DMS53 (cell line): Measurements from ENCODE around the gene CASS4.

Experiments
- DNase-seq: peaks from one replicate; lab custom pipeline; 2025; lab: John Stamatoyannopoulos, UW

CASS4 gene

GRCh38 chr20:56445130-56445529 lies 33.1 kb downstream of the CASS4 start:
- no peak for DNase-seq

GRCh38 chr20:56445540-56445939 lies 33.5 kb downstream of the CASS4 start:
- no peak for DNase-seq

DNA sequence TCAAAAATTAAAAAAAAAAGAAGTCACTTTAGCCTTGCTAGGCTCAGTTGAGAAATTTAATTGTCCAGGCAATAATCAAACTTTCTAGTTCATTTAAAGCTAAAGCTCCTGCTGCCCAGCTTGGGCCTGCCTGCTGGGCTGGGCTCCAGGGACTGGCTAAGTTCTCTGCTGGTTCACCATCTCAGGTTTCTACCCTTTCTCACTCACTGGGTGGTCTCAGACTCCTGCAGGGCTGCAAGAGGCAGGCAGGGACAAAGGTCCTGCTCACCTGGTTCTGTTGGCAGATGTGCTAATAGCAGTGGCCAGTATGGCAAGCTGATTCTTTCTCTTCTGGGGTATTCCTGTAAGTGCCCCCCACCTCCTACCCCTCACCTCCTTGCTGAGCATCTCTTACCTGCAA lies 35.2 kb downstream of the CASS4 start:
- DNase-seq: no peak

- no peak for DNase-seq
Observed at GRCh38 chr20:56449459-56449858, 37.4 kb downstream of the CASS4 start.

GRCh38 chr20:56451056-56451765 lies 39.2 kb downstream of the CASS4 start:
- DNase-seq: peak; percentile 30

GRCh38 chr20:56453352-56453751 lies 41.3 kb downstream of the CASS4 start:
- no peak for DNase-seq

DNA sequence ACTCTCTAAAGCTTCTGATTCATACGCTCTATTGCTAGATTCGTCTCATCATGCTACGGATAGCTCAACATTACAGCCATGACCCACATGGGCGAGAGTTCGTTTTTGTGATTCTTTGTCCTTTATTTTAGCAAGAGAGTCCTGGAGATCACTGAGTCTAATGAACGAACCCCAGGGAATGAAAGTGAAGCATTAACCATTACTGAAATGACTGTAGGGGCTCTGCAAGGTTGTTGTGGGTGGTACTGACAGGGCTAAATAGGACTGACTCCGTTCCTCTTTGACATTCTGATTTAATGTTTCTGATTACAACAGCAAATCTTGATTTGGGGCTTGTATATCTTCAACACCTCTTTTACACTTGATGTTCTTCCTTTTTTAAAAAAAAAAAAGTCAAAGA lies 42.7 kb downstream of the CASS4 start:
- DNase-seq: no peak

DNA sequence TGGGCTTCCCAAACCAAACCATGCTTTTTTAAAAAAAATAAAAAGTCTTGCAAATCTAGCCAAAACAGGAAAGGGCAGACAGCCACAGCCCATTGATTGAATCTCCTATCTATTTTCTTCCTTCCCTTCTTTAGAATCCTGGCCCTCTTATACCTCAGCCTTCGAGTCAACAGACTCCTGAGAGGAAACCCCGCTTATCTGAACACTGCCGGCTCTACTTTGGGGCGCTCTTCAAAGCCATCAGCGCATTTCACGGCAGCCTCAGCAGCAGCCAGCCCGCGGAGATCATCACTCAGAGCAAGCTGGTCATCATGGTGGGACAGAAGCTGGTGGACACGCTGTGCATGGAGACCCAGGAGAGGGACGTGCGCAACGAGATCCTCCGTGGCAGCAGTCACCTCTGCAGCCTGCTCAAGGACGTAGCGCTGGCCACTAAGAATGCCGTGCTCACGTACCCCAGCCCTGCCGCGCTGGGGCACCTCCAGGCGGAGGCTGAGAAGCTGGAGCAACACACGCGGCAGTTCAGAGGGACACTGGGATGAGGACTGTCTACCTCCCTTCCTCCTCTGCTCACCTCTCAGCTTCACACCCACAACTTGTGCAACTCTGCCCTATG lies 46.3 kb downstream of the CASS4 start:
- no peak for DNase-seq

DNA sequence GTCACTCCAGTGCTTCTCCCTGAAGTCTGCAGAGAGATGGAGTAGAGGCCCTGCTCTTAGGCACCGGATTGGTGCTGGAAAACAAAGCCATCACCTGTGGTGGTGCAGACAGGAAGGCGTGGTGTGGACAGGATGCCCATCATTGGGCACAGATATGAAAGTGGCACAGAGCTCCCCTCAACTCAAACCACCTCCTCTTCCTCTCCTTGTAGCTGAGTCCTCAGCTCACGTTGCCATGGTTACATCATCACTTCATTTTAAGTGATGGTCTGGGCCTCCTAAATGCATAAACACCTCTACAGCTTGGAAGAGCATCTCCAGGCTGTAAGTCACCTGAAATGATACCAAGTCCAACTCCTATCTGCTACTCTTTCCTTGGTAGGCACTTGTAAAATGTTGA lies 48.4 kb downstream of the CASS4 start:
- DNase-seq: no peak

DNA sequence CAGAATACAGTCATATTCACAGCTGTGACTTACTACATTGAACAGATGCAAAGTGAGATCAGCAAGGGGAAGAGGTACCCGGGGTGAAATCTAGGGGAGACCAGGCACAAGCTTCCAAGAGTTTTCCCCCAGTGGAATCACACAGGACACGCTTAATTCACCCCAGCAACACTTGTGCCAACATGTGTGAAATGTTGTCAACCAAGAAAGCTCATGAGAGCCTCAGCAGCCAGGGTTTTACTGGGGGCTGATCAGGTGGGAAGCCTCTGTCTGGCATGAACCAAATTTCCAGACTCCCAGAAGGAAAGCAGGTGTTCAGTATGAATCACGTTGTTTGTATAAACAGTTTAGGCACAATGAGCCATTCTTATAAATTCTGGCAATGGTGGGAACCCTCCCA lies 49.5 kb downstream of the CASS4 start:
- DNase-seq: no peak

- no peak for DNase-seq
Observed at GRCh38 chr20:56463428-56463827, 51.4 kb downstream of the CASS4 start.

DNA sequence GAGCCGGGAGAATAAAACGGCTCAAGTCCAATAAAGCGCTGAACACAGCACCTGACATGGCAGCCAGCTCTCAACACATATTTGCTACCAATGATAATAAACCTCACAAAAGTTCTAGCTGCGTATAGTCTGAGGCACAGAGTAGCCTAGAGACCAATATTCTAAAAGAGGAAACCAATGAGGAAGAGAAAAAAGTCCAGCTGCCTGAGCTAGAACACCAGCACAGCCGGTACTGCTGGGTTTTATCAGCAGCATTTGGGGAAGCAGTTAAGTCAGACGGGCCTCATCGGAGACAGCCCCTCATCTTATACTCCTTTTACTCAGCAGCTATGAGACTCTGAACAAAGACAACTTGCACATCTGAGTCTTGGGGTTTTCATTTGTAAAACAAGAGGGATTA lies 53.9 kb downstream of the CASS4 start:
- DNase-seq: no peak

GRCh38 chr20:56467968-56468315 lies 55.9 kb downstream of the CASS4 start:
- no peak for DNase-seq

DNA sequence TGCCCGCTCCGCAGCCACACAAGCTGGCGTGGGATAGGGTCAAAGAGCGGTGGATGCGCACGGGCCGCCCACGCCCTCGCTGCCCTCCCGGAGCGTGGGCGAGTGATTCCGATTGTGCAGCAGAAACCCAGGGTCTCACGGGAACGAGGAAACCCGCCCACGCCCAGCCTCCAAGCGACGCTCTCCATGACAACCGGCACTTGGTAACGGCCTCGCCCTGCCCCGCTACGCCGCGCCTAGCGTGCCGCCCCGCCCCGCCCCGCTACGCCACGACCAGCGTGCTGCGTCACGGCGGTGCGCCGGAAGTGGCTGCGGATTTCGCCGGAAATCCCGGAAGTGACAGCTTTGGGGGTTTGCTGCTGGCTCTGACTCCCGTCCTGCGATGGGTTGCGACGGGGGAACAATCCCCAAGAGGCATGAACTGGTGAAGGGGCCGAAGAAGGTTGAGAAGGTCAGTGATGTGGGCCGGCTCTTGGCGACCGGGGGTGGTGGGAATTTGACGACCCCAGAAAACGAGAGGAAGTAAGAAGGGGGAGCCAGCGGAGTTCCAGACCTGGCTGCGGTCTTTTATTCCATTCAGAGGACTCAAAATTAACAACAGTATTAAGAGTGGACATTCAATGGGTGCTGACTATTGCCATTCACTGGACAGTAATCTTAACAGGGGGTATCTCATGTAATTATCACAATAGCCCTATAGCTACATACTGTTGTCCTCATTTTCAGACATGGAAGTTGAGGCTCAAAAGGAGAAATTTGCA lies 56.4 kb downstream of the CASS4 start, which contains the start of gene RTF2:
TSS of gene RTF2 (plus strand) at position 312 of the 761 bp plus-strand sequence. CDS start at position 383, 71 bp downstream.
- DNase-seq: peak; percentile 94

- no peak for DNase-seq
Observed at GRCh38 chr20:56469077-56469449, 57.0 kb downstream of the CASS4 start.

GRCh38 chr20:56483970-56484369 lies 71.9 kb downstream of the CASS4 start:
- DNase-seq: no peak

GRCh38 chr20:56487216-56487615 lies 75.2 kb downstream of the CASS4 start:
- no peak for DNase-seq

DNA sequence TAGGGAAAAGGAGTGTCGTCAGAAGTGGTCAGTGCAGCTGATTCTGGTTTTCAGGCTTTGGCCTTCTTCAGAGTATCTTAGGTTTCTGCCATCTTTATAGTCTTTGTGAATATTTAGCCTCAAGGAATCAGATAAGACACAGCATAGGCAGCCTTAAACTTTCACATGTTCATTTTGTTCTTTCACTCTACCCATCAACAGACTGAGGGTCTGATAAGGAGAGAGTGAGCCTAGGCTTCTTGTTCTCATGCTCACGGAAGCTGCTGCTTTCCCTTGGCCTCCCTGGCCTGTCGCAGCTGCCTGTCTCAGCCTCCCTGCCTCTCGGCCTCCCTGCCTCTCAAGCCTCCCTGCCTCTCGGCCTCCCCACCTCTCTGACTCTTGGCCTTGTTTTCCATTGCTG lies 76.5 kb downstream of the CASS4 start:
- DNase-seq: no peak

DNA sequence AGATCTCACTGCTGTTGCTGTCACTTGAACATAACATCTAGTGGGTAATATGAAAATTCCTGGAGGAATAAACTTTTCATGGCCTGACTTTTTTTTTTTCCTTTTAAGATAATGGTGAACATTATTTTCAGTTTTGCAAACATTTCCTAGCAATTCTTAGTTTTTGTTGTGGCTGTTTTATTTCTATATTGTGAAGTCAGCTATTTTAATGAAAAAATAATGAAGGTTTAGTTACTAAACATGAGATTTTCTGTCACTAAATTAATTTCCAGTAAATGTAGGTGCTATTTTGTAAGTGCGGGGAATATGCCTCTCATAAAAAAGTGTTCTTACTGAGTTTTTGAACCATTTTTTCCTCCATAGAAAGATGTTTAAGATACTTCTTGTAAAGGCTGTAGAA lies 89.1 kb downstream of the CASS4 start:
- DNase-seq: no peak

GRCh38 chr20:56503916-56504315 lies 91.9 kb downstream of the CASS4 start:
- no peak for DNase-seq

DNA sequence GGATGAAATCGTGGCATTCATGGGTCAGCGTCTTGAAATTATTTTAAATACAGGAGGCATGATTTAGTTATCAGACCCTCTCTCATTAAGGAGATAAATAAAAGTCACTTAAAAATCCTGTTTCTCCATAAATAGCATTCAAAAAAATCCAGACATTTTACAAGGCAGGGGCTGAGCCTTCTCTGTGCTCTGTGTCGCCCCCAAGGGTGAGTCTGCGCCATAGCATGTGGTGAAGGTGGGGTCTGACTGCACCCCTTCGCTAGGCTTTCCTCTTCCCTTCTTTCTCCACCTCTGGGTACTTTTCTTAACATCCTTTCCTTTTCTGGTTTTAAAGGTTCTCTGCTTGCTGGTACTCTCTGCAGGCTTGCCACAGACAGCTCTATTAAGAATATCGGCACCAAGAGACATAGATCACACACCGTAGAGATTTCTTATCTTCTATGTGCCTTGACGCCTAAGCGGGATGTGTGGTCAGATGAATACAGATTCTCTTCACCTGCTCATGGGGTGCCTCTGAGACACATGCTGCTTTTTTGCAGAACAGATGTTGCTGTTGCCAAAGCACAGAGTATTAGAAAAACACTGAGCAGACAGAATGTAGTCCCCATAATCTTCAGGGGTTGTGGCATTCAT lies 92.4 kb downstream of the CASS4 start:
- DNase-seq: no peak

DNA sequence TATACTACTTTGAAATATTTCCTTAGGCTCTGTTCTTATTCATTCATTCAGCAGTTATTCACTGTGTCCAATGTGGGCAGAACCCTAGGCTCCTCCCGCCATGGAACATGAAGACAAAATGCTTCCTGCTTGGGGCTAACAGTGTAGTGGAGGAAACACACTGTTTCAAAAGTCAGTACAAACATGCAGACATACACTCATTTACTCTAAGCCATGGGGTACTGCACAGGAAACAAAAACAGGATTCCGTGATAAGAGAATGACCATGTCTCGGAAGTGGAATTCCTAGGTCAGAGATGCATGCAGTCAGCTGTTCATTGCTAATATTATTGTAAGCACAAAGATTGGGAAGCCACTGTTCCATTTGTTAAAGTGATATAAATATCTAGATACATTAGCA lies 94.0 kb downstream of the CASS4 start:
- DNase-seq: no peak
